ENCODE results near the gene NEURL4. TPM values are rescaled to one million over a fixed set of nuclear protein-coding genes. Genes with fewer than 3 reads are reported as not detected.

NEURL4 gene
- total RNA-seq, 1 experiment from 2014 or later = 22.7 TPM

GRCh38 chr17:7281953-7282751 lies 47.0 kb downstream of the NEURL4 start:
- no peak for DNase-seq (ENCODE audit: extremely low read depth, low read depth)

GRCh38 chr17:7281074-7281952 lies 47.8 kb downstream of the NEURL4 start, which contains the start of gene SLC2A4:
Gene SLC2A4, plus strand, starts transcription at chr17:7281718. Its CDS starts 217 bp downstream, at chr17:7281935.
- DNase-seq (ENCODE audit: extremely low read depth, low read depth) = peak; percentile 96

- peak; percentile 81 for DNase-seq (ENCODE audit: extremely low read depth, low read depth)
Observed at GRCh38 chr17:7280519-7281073, 48.5 kb downstream of the NEURL4 start.

- no peak for DNase-seq (ENCODE audit: extremely low read depth, low read depth)
Observed at GRCh38 chr17:7279448-7279847, 49.7 kb downstream of the NEURL4 start.

- DNase-seq (ENCODE audit: extremely low read depth, low read depth) = no peak
Observed at GRCh38 chr17:7266784-7267183, 62.4 kb downstream of the NEURL4 start.

Small RNA genes within 50 kb of the gene (small RNA-seq; reads per million reads assigned to genes)
- 0 reads per million in 2 experiments for gene AC026954.2
- 0 reads per million in 2 experiments for gene RF00019

Other genes with a start within 250 kb of the NEURL4 start
- not detected in 2 replicates for gene CLEC10A, start 249.1 kb downstream of the NEURL4 start, total RNA-seq (2014; rRNA removed; shearing (Covaris generic))
- gene ASGR2, start 214.5 kb downstream of the NEURL4 start, total RNA-seq (2014; rRNA removed; shearing (Covaris generic)) = not detected in 2 replicates
- gene ASGR1, start 150.0 kb downstream of the NEURL4 start, total RNA-seq (2014; rRNA removed; shearing (Covaris generic)) = 0.22 TPM in 1 of 2 replicates, not detected in the other
- 3.6 and 3.7 TPM in 2 replicates for gene DLG4, start 109.5 kb downstream of the NEURL4 start, total RNA-seq (2014; rRNA removed; shearing (Covaris generic))
- 249 and 250 TPM in 2 replicates for gene ACADVL, start 109.4 kb downstream of the NEURL4 start, total RNA-seq (2014; rRNA removed; shearing (Covaris generic))
- gene DVL2, start 94.8 kb downstream of the NEURL4 start, total RNA-seq (2014; rRNA removed; shearing (Covaris generic)) = 49.5 and 54.9 TPM in 2 replicates
- 32.5 and 38.8 TPM in 2 replicates for gene PHF23, start 89.9 kb downstream of the NEURL4 start, total RNA-seq (2014; rRNA removed; shearing (Covaris generic))
- 150 and 175 TPM in 2 replicates for gene GABARAP, start 86.9 kb downstream of the NEURL4 start, total RNA-seq (2014; rRNA removed; shearing (Covaris generic))
- 46.9 and 48.4 TPM in 2 replicates for gene CTDNEP1, start 77.6 kb downstream of the NEURL4 start, total RNA-seq (2014; rRNA removed; shearing (Covaris generic))
- 60.6 and 61.4 TPM in 2 replicates for gene ELP5, start 77.1 kb downstream of the NEURL4 start, total RNA-seq (2014; rRNA removed; shearing (Covaris generic))
- gene CLDN7, start 66.9 kb downstream of the NEURL4 start, total RNA-seq (2014; rRNA removed; shearing (Covaris generic)) = 12.6 and 13.2 TPM in 2 replicates
- gene SLC2A4, start 47.6 kb downstream of the NEURL4 start, total RNA-seq (2014; rRNA removed; shearing (Covaris generic)) = not detected in 2 replicates
- gene YBX2, start 34.7 kb downstream of the NEURL4 start, total RNA-seq (2014; rRNA removed; shearing (Covaris generic)) = 0.06 and 0.15 TPM in 2 replicates
- gene EIF5A, start 21.7 kb downstream of the NEURL4 start, total RNA-seq (2014; rRNA removed; shearing (Covaris generic)) = 659 and 733 TPM in 2 replicates
- 63.3 and 64.2 TPM in 2 replicates for gene GPS2, start 14.0 kb downstream of the NEURL4 start, total RNA-seq (2014; rRNA removed; shearing (Covaris generic))
- 0.02 TPM in 1 of 2 replicates, not detected in the other for gene ACAP1, start 7.2 kb upstream of the NEURL4 start, total RNA-seq (2014; rRNA removed; shearing (Covaris generic))
- gene KCTD11, start 22.8 kb upstream of the NEURL4 start, total RNA-seq (2014; rRNA removed; shearing (Covaris generic)) = 5.0 and 6.0 TPM in 2 replicates
- gene TMEM95, start 25.8 kb upstream of the NEURL4 start, total RNA-seq (2014; rRNA removed; shearing (Covaris generic)) = not detected in 2 replicates
- 3.5 and 3.9 TPM in 2 replicates for gene TNK1, start 51.8 kb upstream of the NEURL4 start, total RNA-seq (2014; rRNA removed; shearing (Covaris generic))
- gene PLSCR3, start 65.2 kb upstream of the NEURL4 start, total RNA-seq (2014; rRNA removed; shearing (Covaris generic)) = 31.3 and 32.4 TPM in 2 replicates
- gene TMEM256, start 74.8 kb upstream of the NEURL4 start, total RNA-seq (2014; rRNA removed; shearing (Covaris generic)) = 107 and 202 TPM in 2 replicates
- gene NLGN2, start 78.5 kb upstream of the NEURL4 start, total RNA-seq (2014; rRNA removed; shearing (Covaris generic)) = 5.5 and 6.2 TPM in 2 replicates
- gene SPEM1, start 91.0 kb upstream of the NEURL4 start, total RNA-seq (2014; rRNA removed; shearing (Covaris generic)) = not detected in 2 replicates
- gene SPEM2, start 96.3 kb upstream of the NEURL4 start, total RNA-seq (2014; rRNA removed; shearing (Covaris generic)) = not detected in 2 replicates
- not detected in 2 replicates for gene SPEM3, start 99.5 kb upstream of the NEURL4 start, total RNA-seq (2014; rRNA removed; shearing (Covaris generic))
- gene TMEM102, start 106.1 kb upstream of the NEURL4 start, total RNA-seq (2014; rRNA removed; shearing (Covaris generic)) = 6.3 and 7.9 TPM in 2 replicates
- 1.2 TPM in 2 replicates for gene FGF11, start 110.2 kb upstream of the NEURL4 start, total RNA-seq (2014; rRNA removed; shearing (Covaris generic))
- 3.6 and 3.8 TPM in 2 replicates for gene CHRNB1, start 115.7 kb upstream of the NEURL4 start, total RNA-seq (2014; rRNA removed; shearing (Covaris generic))
- 14.7 and 15.3 TPM in 2 replicates for gene ZBTB4, start 150.3 kb upstream of the NEURL4 start, total RNA-seq (2014; rRNA removed; shearing (Covaris generic))
- gene SLC35G6, start 152.1 kb upstream of the NEURL4 start, total RNA-seq (2014; rRNA removed; shearing (Covaris generic)) = not detected in 2 replicates
- 27.1 and 35.3 TPM in 2 replicates for gene POLR2A, start 155.0 kb upstream of the NEURL4 start, total RNA-seq (2014; rRNA removed; shearing (Covaris generic))
- 6.9 and 8.1 TPM in 2 replicates for gene TNFSF12, start 219.7 kb upstream of the NEURL4 start, total RNA-seq (2014; rRNA removed; shearing (Covaris generic))
- 0.63 and 1.4 TPM in 2 replicates for gene TNFSF13, start 229.4 kb upstream of the NEURL4 start, total RNA-seq (2014; rRNA removed; shearing (Covaris generic))
- gene SENP3, start 232.6 kb upstream of the NEURL4 start, total RNA-seq (2014; rRNA removed; shearing (Covaris generic)) = 92.2 and 102 TPM in 2 replicates